PC-3 (cell line): ENCODE results near the gene NPIPA1.
"Not testable (repeated sequence)": the region's sequence is repeated elsewhere in the genome, so short reads cannot be mapped to it uniquely, and the experiment has no call there.

Experiments used
- CTCF ChIP-seq: fragments of 300-600 bp; sonication (generic); conservative IDR thresholded peaks from 2 replicates; pipeline ENCODE4 v1.5.1; 2017; ENCODE audit warnings: antibody characterized with exemption, low read depth, mild to moderate bottlenecking, low read length
- EZH2 ChIP-seq: fragments of 300-600 bp; sonication (generic); IDR thresholded peaks from one replicate; pipeline ENCODE4 v1.6.1; 2017; ENCODE audit warnings: antibody characterized with exemption, mild to moderate bottlenecking, low read length; ENCODE audit not compliant: unreplicated experiment
- EZH2phosphoT487 ChIP-seq: fragments of 300-600 bp; sonication (generic); IDR thresholded peaks from 2 replicates; pipeline ENCODE4 v1.6.1; 2018; ENCODE audit warnings: mild to moderate bottlenecking, antibody characterized with exemption, low read length, borderline replicate concordance

- TF ChIP-seq CTCF, EZH2, EZH2phosphoT487: not testable (repeated sequence)
Measured at GRCh38 chr16:14922285-14922684, 15.0 kb upstream of the NPIPA1 start.
